Measurements from ENCODE around the gene RAX2.
A peak's percentile ranks its signal among the peaks of the same experiment; 100 is the strongest.
"Not testable (repeated sequence)": the region's sequence is repeated elsewhere in the genome, so short reads cannot be mapped to it uniquely, and the experiment has no call there.

The RAX2 gene

DNA sequence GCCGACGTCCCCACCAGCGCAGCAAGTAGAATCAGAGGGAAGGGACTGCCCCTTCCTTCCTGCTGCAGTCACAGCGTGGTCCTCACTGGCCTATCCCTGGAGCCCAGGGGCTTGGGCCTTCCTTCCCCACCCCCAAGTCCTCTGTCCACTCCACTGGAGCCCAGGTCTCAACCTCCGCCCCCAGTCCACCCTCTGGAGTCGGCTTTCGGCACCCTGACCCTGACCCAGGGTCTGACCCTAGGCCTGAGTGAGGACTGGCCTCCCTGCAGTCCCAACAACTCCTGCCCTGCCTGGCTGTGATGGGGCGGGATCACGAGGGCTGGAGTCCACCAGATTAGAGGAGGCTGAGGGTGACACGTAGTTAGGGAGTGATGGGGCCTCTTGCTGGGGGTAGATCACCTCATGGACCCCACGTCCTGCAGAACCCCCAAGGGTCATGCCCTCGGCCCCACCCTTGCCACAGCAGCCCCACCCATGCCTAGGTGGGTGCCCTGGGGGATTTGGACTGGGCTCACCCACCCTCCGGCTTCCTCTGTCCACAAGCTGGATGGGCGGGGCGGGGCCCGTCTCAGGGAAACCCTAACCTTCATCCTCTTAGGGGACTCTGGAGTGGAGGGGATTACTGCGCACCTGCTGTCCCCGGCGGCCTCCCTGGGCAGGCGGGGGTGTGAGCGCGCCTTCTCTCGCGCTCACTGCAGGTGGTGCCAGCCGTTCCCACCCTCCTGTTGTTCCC is 3.8 kb downstream of the RAX2 start:
- peaks cover 10 to 17% of the 10 kb centered on the region in 2 donors for H3K36me3 ChIP-seq (ENCODE audit: control insufficient read depth in 2 of 2, insufficient read depth in 2 of 2, low read length in 2 of 2)
- H3K27ac ChIP-seq (ENCODE audit: low read length) = no peak overlapping the region
- peaks cover 0 to 3% of the 10 kb centered on the region in 2 donors for H3K27me3 ChIP-seq (ENCODE audit: control insufficient read depth in 1 of 2, insufficient read depth in 2 of 2, low read length in 2 of 2)
- peaks cover 3% of the 10 kb centered on the region for H3K4me1 ChIP-seq (ENCODE audit: control insufficient read depth, insufficient read depth, low read length)
- no peak overlapping the region for H3K4me3 ChIP-seq (ENCODE audit: low read length in 2 of 2)
- no peak overlapping the region for H3K9ac ChIP-seq (ENCODE audit: low read length in 2 of 2)
- H3K9me3 ChIP-seq (ENCODE audit: control insufficient read depth in 2 of 2, low read length in 2 of 2) = no peaks in the 10 kb centered on the region

DNA sequence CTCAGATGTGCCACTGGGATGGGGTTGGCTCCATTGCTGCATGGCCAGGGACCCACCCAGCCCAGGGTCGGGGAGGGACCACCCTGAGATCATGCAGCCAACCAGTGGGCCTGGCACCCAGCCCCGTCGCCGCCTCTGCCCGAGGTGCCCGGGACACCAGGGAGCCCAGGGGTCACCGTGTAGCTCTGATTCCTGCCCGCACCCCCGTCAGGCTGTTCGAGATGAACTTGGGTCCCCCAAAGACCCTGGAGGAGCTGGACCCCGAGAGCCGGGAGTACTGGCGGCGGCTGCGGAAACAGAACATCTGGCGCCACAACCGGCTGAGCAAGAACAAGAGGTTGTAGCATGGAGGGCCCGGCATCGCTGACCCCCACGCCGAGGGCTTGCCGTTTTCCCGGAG is 5.0 kb downstream of the RAX2 start:
- Histone ChIP-seq H3K27me3 (ENCODE audit: control insufficient read depth in 1 of 2, insufficient read depth in 2 of 2, low read length in 2 of 2) (peaks cover 0 to 3% of the 10 kb centered on the region in 2 donors), H3K4me3 (ENCODE audit: low read length in 2 of 2) (no peak overlapping the region), H3K36me3 (ENCODE audit: control insufficient read depth in 2 of 2, insufficient read depth in 2 of 2, low read length in 2 of 2) (peaks cover 10 to 17% of the 10 kb centered on the region in 2 donors), H3K9me3 (ENCODE audit: control insufficient read depth in 2 of 2, low read length in 2 of 2) (no peaks in the 10 kb centered on the region), H3K27ac (ENCODE audit: low read length) (no peak overlapping the region), H3K4me1 (ENCODE audit: control insufficient read depth, insufficient read depth, low read length) (peaks cover 6% of the 10 kb centered on the region), H3K9ac (ENCODE audit: low read length in 2 of 2) (no peak overlapping the region)

DNA sequence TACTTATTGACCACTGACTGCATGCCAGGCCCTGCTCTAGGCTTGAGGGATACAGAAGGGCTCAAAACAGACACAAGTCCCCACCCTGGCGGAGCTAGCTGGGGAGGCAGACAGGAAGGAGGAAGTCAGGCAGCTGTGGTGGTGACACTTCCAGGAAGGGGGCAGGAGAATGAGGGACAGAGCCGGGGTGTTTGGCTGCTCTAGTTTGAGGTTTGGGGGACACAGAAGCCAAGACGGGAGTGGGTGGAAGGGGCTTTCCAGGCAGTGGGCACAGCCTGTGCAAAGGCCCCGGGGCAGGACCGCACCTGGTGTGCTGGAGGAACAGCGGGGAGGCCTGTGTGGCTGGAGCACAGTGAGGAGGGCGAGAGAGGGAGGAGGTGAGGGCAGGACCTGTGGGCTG is 5.5 kb downstream of the RAX2 start:
- H3K27ac ChIP-seq (ENCODE audit: low read length) = no peak overlapping the region
- no peaks in the 10 kb centered on the region for H3K27me3 ChIP-seq (ENCODE audit: control insufficient read depth in 1 of 2, insufficient read depth in 2 of 2, low read length in 2 of 2)
- H3K4me1 ChIP-seq (ENCODE audit: control insufficient read depth, insufficient read depth, low read length) = peaks cover 11% of the 10 kb centered on the region
- H3K9me3 ChIP-seq (ENCODE audit: control insufficient read depth in 2 of 2, low read length in 2 of 2) = no peaks in the 10 kb centered on the region
- no peak overlapping the region for H3K4me3 ChIP-seq (ENCODE audit: low read length in 2 of 2)
- no peak overlapping the region for H3K9ac ChIP-seq (ENCODE audit: low read length in 2 of 2)
- H3K36me3 ChIP-seq (ENCODE audit: control insufficient read depth in 2 of 2, insufficient read depth in 2 of 2, low read length in 2 of 2) = peaks cover 10 to 17% of the 10 kb centered on the region in 2 donors

DNA sequence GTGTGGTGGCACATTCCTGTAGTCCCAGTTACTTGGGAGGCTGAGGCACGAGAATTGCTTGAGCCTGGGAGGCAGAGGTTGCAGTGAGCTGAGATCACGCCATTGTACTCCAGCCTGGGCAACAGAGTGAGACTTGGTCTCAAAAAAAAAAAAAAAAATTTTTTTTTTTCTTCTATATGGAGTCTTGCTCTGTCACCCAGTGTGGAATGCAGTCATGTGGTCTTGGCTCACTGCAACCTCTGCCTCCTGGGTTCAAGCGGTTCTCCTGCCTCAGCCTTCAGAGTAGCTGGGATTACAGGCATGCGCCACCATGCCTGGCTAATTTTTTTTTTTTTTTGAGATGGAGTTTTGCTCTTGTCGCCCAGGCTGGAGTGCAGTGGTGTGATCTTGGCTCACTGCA is 6.3 kb downstream of the RAX2 start:
- H3K9me3 ChIP-seq (ENCODE audit: control insufficient read depth in 2 of 2, low read length in 2 of 2); H3K9ac ChIP-seq (ENCODE audit: low read length in 2 of 2); H3K4me3 ChIP-seq (ENCODE audit: low read length in 2 of 2); H3K27me3 ChIP-seq (ENCODE audit: control insufficient read depth in 1 of 2, insufficient read depth in 2 of 2, low read length in 2 of 2); H3K27ac ChIP-seq (ENCODE audit: low read length): not testable (repeated sequence)
- peaks cover 10 to 17% of the 10 kb centered on the region in 2 donors for H3K36me3 ChIP-seq (ENCODE audit: control insufficient read depth in 2 of 2, insufficient read depth in 2 of 2, low read length in 2 of 2)
- H3K4me1 ChIP-seq (ENCODE audit: control insufficient read depth, insufficient read depth, low read length) = peaks cover 16% of the 10 kb centered on the region

DNA sequence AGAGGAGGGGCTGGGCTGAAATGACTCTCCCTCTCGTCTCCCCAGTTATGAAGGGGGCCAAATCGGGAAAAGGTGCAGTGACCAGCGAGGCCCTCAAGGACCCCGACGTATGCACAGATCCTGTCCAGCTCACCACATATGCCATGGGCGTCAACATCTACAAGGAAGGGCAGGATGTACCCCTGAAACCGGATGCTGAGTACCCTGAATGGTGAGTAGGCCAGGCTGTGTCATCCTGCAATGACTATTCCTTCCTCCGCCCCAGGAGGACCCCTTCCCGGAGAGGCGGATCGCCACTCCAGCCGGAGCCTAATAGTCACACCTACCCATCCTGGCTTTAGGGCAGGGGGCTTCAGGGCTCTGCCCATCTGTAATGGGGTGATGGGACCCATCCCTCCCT is 6.9 kb downstream of the RAX2 start:
- Histone ChIP-seq H3K9me3 (ENCODE audit: control insufficient read depth in 2 of 2, low read length in 2 of 2) (no peaks in the 10 kb centered on the region), H3K4me1 (ENCODE audit: control insufficient read depth, insufficient read depth, low read length) (peaks cover 22% of the 10 kb centered on the region), H3K4me3 (ENCODE audit: low read length in 2 of 2) (no peak overlapping the region), H3K27me3 (ENCODE audit: control insufficient read depth in 1 of 2, insufficient read depth in 2 of 2, low read length in 2 of 2) (no peaks in the 10 kb centered on the region), H3K9ac (ENCODE audit: low read length in 2 of 2) (no peak overlapping the region), H3K27ac (ENCODE audit: low read length) (no peak overlapping the region), H3K36me3 (ENCODE audit: control insufficient read depth in 2 of 2, insufficient read depth in 2 of 2, low read length in 2 of 2) (peaks cover 10 to 17% of the 10 kb centered on the region in 2 donors)

DNA sequence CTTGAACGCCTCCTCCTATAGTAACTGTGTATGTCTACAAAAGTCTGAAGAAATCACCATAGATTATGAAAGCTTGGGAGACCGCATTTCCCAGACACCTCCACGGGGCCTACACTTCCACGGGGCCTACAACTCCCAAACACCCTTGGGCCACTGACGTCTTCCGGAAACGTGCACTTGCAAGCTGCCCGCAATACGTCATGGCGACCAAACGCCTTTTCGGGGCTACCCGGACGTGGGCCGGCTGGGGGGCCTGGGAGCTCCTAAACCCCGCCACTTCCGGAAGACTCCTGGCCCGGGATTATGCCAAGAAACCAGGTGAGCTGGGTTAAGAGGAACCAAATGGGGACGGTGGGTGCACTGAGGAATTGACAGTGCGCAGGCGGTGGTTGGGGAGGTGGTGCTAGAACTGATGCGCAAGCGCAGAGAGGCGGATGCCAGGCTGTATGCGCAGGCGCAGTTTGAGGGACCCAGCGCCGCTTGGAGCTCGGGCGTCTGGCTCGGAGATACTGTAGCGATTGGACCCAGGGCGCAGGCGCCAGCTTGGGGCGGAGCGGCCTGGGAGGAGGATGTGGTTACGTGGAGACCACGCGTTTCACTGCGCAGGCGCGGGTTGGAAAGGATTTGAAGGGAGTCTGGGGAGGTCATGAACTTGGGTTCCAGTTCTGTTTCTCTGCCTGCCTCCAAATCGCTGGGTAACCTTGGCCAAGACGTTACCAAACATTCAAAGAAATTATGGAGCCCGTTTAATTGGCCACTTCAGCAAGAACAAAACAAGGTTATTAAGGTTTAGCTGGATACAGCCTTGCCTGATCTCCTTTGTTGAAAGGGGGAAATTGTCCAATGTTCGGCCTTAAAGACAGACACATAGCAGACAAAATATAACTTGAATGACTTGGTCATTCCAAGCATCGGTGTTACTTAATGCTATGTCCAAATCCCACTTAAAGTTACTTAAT is 9.2 kb downstream of the RAX2 start, which contains the start of gene MRPL54:
Gene MRPL54 (plus strand): TSS at position 182 of the 959 bp plus-strand sequence. CDS start 19 bp downstream, at position 201.
- Histone ChIP-seq H3K36me3 (ENCODE audit: control insufficient read depth in 2 of 2, insufficient read depth in 2 of 2, low read length in 2 of 2) (peaks cover 11 to 12% of the 10 kb centered on the region in 2 donors), H3K27me3 (ENCODE audit: control insufficient read depth in 1 of 2, insufficient read depth in 2 of 2, low read length in 2 of 2) (no peaks in the 10 kb centered on the region)

DNA sequence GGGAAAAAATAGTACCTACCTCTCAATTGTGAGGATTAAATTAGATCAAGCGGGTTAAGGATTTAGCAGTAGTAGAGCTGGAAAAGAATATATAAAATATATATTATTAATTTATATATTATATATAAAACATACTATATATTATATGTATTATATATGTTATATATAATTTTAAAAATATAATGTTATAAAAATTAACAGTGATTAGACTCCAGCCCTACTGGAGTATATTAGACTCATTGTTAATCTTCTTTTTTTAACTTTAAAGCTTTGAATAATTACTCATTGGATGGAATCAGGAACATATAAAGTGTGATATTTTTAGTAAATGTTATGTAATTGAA is 9.9 kb downstream of the RAX2 start:
- Histone ChIP-seq H3K9me3 (ENCODE audit: control insufficient read depth in 2 of 2, low read length in 2 of 2) (no peaks in the 10 kb centered on the region), H3K27me3 (ENCODE audit: control insufficient read depth in 1 of 2, insufficient read depth in 2 of 2, low read length in 2 of 2) (no peaks in the 10 kb centered on the region), H3K27ac (ENCODE audit: low read length) (peak overlapping the region; percentile 98), H3K4me1 (ENCODE audit: control insufficient read depth, insufficient read depth, low read length) (peaks cover 32% of the 10 kb centered on the region), H3K9ac (ENCODE audit: low read length in 2 of 2) (peak overlapping the region in 1 of 2 donors; percentile 90), H3K4me3 (ENCODE audit: low read length in 2 of 2) (peak overlapping the region in 1 of 2 donors; percentile 91), H3K36me3 (ENCODE audit: control insufficient read depth in 2 of 2, insufficient read depth in 2 of 2, low read length in 2 of 2) (peaks cover 10 to 17% of the 10 kb centered on the region in 2 donors)

More for the DNA sequence above, 9.2 kb downstream of the RAX2 start, which contains the start of gene MRPL54:
- peak within 1 kb of the TSS; percentile 98 for H3K27ac ChIP-seq (ENCODE audit: low read length)
- peak within 1 kb of the TSS; percentile 97 to 100 for H3K9ac ChIP-seq (ENCODE audit: low read length in 2 of 2)
- peaks cover 32% of the 10 kb centered on the region for H3K4me1 ChIP-seq (ENCODE audit: control insufficient read depth, insufficient read depth, low read length)
- H3K9me3 ChIP-seq (ENCODE audit: control insufficient read depth in 2 of 2, low read length in 2 of 2) = no peaks in the 10 kb centered on the region
- H3K4me3 ChIP-seq (ENCODE audit: low read length in 2 of 2) = peak within 1 kb of the TSS; percentile 96 to 98

DNA sequence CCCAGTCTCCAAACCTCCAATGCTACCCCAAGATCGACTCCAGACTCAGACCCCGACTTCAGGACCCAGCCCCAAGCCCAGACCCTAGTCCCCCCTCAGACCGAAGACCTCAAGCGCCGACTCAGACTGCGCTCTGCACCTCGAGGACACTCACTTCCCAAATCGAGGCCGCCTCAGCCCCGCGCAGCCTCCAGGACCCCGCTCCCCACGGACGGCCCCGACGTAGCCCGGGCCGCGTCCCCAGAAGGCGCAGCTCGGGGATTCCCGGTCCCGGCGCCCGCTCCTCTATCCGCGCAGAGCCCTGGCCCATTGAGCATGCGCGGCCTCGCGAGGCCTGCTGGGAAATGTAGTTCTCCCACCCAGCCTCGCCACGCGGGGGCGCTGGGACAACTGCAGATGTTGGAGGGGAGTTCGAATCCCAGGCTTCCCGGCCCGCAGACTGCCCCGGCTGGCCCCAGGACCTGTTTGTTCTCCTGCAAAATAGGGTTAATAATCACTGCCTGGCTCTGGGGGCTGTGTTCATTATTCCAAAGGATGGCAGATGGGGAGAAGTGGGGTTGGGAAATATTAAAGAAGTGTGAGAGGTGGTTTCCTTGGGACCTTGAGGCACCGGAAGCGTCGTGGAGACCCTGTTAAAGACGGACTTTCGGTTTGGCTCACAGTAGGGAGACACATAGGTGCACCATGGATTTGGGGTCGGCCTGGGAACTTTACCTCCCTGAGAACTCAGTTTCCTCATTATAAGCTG is 10.5 kb downstream of the RAX2 start, which contains the start of gene APBA3:
Gene APBA3 (minus strand): TSS at position 311 of the 748 bp plus-strand sequence. CDS start 1,428 bp downstream, outside the sequence.
- Histone ChIP-seq H3K36me3 (ENCODE audit: control insufficient read depth in 2 of 2, insufficient read depth in 2 of 2, low read length in 2 of 2) (peaks cover 6 to 19% of the 10 kb centered on the region in 2 donors), H3K27me3 (ENCODE audit: control insufficient read depth in 1 of 2, insufficient read depth in 2 of 2, low read length in 2 of 2) (no peaks in the 10 kb centered on the region), H3K4me3 (ENCODE audit: low read length in 2 of 2) (peak within 1 kb of the TSS; percentile 96 to 98), H3K4me1 (ENCODE audit: control insufficient read depth, insufficient read depth, low read length) (peaks cover 32% of the 10 kb centered on the region), H3K9me3 (ENCODE audit: control insufficient read depth in 2 of 2, low read length in 2 of 2) (no peaks in the 10 kb centered on the region), H3K27ac (ENCODE audit: low read length) (peak within 1 kb of the TSS; percentile 98), H3K9ac (ENCODE audit: low read length in 2 of 2) (peak within 1 kb of the TSS; percentile 97 to 100)

DNA sequence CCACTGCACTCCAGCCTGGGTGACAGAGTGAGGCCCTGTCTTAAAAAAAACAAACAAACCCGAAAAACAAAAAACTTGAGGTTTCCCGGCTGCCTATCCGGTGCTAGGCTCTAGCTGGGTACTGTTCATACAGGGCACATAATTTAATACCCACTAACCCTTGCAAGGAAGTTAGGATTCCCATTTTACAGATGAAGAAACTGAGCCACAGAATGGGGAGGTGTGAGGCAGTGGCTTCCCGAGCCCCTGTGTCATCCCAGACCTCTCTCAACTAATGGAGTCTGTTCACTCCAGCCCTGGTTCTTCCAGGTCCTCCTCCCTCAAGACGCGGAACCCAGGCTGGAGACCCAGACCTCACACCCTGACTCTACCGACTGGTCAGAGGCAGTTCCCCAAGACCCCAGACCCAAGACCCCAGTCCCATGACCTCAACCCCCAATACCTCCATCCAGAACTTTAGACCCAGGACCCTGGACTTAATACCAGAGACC is 11.1 kb downstream of the RAX2 start:
- Histone ChIP-seq H3K36me3 (ENCODE audit: control insufficient read depth in 2 of 2, insufficient read depth in 2 of 2, low read length in 2 of 2) (peaks cover 5 to 19% of the 10 kb centered on the region in 2 donors), H3K27ac (ENCODE audit: low read length) (peak overlapping the region; percentile 75), H3K9ac (ENCODE audit: low read length in 2 of 2) (peak overlapping the region; percentile 95 to 97), H3K9me3 (ENCODE audit: control insufficient read depth in 2 of 2, low read length in 2 of 2) (no peaks in the 10 kb centered on the region), H3K27me3 (ENCODE audit: control insufficient read depth in 1 of 2, insufficient read depth in 2 of 2, low read length in 2 of 2) (no peaks in the 10 kb centered on the region), H3K4me3 (ENCODE audit: low read length in 2 of 2) (peak overlapping the region; percentile 96 to 98), H3K4me1 (ENCODE audit: control insufficient read depth, insufficient read depth, low read length) (peaks cover 32% of the 10 kb centered on the region)
